ENCODE data around the gene OGDH. TPM values are rescaled to one million over a fixed set of nuclear protein-coding genes. Genes with fewer than 3 reads are reported as not detected.

Gene OGDH
- total RNA-seq, 1 donor from 2014 or later = 157 TPM

DNA sequence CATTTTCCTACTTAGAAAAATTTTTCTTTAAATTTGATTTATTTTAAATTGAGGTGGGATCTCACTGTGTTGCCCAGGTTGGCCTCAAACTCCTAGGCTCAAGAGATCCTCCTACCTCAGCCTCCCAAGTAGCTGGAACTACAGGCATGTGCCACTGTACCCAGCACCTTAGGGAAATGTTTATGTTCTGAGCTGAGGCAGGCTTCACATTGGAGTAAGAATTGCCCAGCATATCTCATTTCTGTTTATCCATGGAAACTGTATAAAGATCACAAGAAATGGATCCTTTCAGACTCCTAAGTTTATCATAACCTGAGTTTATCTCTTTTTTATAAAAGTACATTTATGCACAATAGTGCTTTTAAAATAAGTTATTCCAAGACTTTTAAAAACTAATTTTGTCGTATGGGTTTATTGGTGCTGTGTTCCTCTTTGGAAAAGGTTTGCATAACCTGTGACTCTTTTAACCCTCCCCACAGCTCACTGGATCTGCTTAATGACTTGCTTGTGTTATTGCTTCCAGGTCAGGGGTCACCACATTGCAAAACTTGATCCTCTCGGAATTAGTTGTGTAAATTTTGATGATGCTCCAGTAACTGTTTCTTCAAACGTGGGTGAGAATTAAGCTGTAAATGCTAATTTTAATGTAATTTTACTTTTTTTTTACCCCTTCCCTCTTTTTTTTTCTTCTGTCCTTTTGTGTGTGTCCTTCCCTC, 40.7 kb downstream of the OGDH start:
- Histone ChIP-seq H3K9me3 (no peaks in the 10 kb centered on the region), H3K4me1 (no peaks in the 10 kb centered on the region), H3K4me3 (no peak overlapping the region), H3K27me3 (no peaks in the 10 kb centered on the region), H3K36me3 (peaks cover 44% of the 10 kb centered on the region), H3K27ac (no peak overlapping the region)
- TF ChIP-seq, protein P1, sequence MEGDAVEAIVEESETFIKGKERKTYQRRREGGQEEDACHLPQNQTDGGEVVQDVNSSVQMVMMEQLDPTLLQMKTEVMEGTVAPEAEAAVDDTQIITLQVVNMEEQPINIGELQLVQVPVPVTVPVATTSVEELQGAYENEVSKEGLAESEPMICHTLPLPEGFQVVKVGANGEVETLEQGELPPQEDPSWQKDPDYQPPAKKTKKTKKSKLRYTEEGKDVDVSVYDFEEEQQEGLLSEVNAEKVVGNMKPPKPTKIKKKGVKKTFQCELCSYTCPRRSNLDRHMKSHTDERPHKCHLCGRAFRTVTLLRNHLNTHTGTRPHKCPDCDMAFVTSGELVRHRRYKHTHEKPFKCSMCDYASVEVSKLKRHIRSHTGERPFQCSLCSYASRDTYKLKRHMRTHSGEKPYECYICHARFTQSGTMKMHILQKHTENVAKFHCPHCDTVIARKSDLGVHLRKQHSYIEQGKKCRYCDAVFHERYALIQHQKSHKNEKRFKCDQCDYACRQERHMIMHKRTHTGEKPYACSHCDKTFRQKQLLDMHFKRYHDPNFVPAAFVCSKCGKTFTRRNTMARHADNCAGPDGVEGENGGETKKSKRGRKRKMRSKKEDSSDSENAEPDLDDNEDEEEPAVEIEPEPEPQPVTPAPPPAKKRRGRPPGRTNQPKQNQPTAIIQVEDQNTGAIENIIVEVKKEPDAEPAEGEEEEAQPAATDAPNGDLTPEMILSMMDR (IDR thresholded peaks at IDR 0.05) = no peak
- no peak for DNase-seq
- no peak for ATAC-seq
- intact Hi-C loops (cut with DNase I) = no loop called here

DNA sequence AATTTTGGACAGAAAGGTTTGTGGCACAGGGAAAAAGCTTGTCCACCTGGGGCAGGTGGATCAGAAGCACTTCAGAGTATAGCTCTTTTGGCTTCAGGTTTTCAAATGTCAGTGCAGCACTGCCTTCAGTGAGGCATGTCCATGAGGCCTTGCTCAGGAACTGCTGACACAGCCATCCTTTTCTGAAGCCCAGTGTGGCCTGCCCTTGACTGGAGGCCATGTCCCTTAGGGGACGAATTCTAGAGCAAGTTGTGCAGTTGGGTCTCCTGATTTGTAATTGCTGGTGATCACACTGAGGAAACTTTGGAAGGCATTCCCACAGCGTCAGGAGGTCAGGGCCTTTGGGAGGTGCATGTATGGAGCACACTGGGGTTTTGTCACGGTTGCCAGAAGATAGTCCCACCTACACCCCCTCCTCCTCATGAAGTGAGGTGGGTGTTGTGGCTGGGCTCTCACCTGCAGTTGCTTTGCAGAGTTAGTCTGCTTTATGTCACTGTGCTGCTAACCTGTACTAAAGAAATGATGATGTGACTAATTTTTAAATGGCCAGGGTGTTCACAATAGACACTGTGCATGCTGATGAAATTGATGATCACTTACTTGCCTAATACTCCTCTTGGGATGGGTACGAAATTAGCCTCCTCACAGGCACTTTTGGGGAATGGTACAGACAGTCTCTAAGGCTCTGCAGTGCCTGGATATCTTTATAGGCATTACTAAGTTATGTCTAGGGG, 41.7 kb downstream of the OGDH start:
- Histone ChIP-seq H3K36me3 (peaks cover 44% of the 10 kb centered on the region), H3K9me3 (no peaks in the 10 kb centered on the region), H3K4me3 (no peak overlapping the region), H3K27me3 (no peaks in the 10 kb centered on the region), H3K27ac (no peak overlapping the region), H3K4me1 (no peaks in the 10 kb centered on the region)
- ATAC-seq (no peak), DNase-seq (no peak)
- TF ChIP-seq, protein P1 (IDR thresholded peaks at IDR 0.05) = no peak
- intact Hi-C loops (cut with DNase I) = no loop called here

DNA sequence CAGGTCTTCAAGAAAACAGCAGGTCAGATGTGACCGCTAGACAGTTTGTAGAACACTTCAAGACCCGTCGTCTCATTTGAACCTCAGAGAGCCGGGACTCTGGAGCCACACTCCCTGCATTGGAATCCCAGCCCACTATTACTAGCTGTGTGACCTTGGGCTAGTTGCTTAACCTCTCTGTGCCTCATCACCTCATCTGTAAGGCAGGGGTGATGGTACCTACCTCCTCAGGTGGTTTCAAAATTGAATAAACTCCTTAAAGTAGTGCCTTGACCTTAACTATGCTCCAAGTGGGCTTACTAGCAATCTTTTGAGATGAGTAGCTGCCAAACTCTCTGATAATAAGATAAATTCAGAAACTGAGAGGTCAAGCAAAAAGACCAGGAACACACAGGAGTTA, 43.8 kb downstream of the OGDH start:
- H3K27ac ChIP-seq = no peak overlapping the region

GRCh38 chr7:44650772-44651171, 44.3 kb downstream of the OGDH start:
- no peak overlapping the region for H3K4me3 ChIP-seq
- intact Hi-C loops (cut with DNase I) = no loop called here
- TF ChIP-seq, protein P1 (IDR thresholded peaks at IDR 0.05) = no peak
- ATAC-seq = no peak
- no peak for DNase-seq
- H3K4me1 ChIP-seq = no peaks in the 10 kb centered on the region
- H3K9me3 ChIP-seq = no peaks in the 10 kb centered on the region
- H3K36me3 ChIP-seq = peaks cover 59% of the 10 kb centered on the region
- no peak overlapping the region for H3K27ac ChIP-seq
- H3K27me3 ChIP-seq = no peaks in the 10 kb centered on the region

More for the DNA sequence above, 43.8 kb downstream of the OGDH start:
- Histone ChIP-seq H3K9me3 (no peaks in the 10 kb centered on the region), H3K36me3 (peaks cover 58% of the 10 kb centered on the region), H3K4me1 (no peaks in the 10 kb centered on the region), H3K27me3 (no peaks in the 10 kb centered on the region), H3K4me3 (no peak overlapping the region)
- TF ChIP-seq, protein P1 (IDR thresholded peaks at IDR 0.05) = no peak
- no peak for ATAC-seq
- DNase-seq = no peak
- intact Hi-C loops (cut with DNase I) = no loop called here

DNA sequence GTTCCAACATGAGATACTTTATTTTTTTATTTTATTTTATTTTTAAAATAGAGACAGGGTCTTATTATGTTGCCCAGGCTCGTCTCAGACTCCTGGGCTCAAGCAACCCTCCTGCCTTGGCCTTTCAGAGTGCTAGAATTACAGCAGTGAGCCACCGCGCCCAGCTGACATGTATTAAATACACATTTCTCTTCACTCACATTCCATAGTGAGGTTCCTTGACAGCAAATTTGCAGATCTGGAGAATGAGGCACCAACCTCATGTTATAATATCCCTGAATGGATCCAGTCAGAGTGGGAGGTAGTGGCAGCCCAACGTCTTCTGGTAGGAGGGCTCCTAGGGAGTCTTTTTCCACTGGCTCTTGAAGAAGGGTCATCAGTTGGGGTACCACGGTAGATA, 46.1 kb downstream of the OGDH start:
- Histone ChIP-seq H3K27ac (no peak overlapping the region), H3K36me3 (peaks cover 50% of the 10 kb centered on the region), H3K9me3 (no peaks in the 10 kb centered on the region), H3K4me3 (no peak overlapping the region), H3K4me1 (no peaks in the 10 kb centered on the region), H3K27me3 (no peaks in the 10 kb centered on the region)
- DNase-seq = no peak
- no peak for ATAC-seq
- TF ChIP-seq, protein P1 (IDR thresholded peaks at IDR 0.05) = no peak
- intact Hi-C loops (cut with DNase I) = no loop called here

Data from upper lobe of right lung (tissue), 1 donor.